ENCODE data around the gene CCDC154. TPM values are rescaled to one million over a fixed set of nuclear protein-coding genes. Genes with fewer than 3 reads are reported as not detected.

The CCDC154 gene
- total and polyA plus RNA-seq, 9 of the 15 experiments (the other 6 are each of a cell fraction or from before 2014, with no cell fraction given) = 0.15 to 1.4 (median 0.20) TPM; not detected in 5

DNA sequence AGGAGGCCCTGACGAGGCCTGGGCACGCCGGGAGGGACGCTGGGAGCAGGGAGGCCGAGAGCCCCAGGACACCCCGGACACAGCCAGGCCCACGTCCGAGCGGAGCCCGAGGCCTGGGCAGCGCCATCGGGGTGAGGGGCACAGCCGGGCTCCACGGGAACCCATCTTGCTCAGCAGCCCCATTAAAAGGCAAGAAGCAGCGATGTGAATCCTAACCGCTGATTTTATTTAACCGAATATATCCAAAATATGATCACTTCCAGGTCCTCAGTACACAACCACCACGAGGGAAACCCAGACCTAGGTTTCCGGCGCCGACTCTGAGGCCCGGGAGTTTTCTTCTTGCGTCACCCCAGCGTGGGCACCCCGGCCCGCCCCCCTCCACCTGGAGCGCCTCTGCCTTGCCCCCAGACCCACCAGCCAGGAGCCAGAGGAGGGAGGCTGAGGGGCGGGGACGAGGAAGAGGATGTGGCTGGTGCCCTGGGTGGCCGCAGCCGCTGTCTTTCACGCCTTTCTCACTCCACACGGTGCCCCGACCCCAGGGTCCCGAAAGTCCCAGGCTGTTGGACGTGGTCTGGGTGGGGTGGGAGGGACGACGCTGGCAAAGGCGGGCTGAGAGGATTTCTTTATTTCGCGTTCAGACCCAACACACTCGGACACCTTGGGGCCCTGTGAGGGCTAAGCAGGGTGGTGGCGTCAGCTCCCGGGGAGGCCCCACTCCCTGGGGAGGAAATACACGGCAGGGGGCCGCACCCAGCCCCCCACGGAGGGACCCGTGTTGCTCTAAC is 568 bp upstream of the CCDC154 start:
- Histone ChIP-seq H3K27ac (ENCODE audit: extremely low read depth, low read depth, low read length) (no peak overlapping the region), H3K36me3 (ENCODE audit: control insufficient read depth, insufficient read depth, low read length) (peaks cover 39% of the 10 kb centered on the region; the same call in 1 of the 3 replicates), H3K4me3 (no peak overlapping the region), H3K79me2 (ENCODE audit: control insufficient read depth, insufficient read depth, low read length) (no peaks in the 10 kb centered on the region), H3K9ac (ENCODE audit: insufficient read depth in 1 of 2, low read depth in 2 of 2, low read length in 2 of 2) (peak overlapping the region in 1 of 2 experiments; percentile 58; a peak in 2 of 4 replicates), H4K20me1 (replicated peaks; ENCODE audit: control insufficient read depth, insufficient read depth, low read length) (no peaks in the 10 kb centered on the region), H2AFZ (ENCODE audit: low read depth, low read length) (no peak overlapping the region), H3K9me3 (replicated peaks; ENCODE audit: control insufficient read depth, insufficient read depth, low read depth, low read length) (no peaks in the 10 kb centered on the region), H3K4me1 (replicated peaks in 1 of 2; ENCODE audit: control insufficient read depth in 2 of 2, insufficient read depth in 2 of 2, low read length in 2 of 2) (peaks cover 0 to 49% of the 10 kb centered on the region in 2 experiments; a peak in 2 of 5 replicates), H3K27me3 (ENCODE audit: control insufficient read depth in 2 of 2, insufficient read depth in 2 of 2, low read length in 2 of 2) (no peaks in the 10 kb centered on the region), H3K9me1 (ENCODE audit: control insufficient read depth, insufficient read depth, low read length) (no peaks in the 10 kb centered on the region), H3K4me2 (ENCODE audit: insufficient read depth, low read length) (no peak overlapping the region)
- WGBS (ENCODE audit: insufficient coverage, low coverage, missing lambda C conversion rate) = 83% methylated on average over 12 of the region's 48 CpGs
- TF ChIP-seq TCF7 (IDR thresholded peaks at IDR 0.05; ENCODE audit: borderline replicate concordance) (no peak), GATA2 (CRISPR knock-in tag; IDR thresholded peaks at IDR 0.05) (no peak), NEUROD1 (IDR thresholded peaks at IDR 0.05; ENCODE audit: borderline replicate concordance, low read depth, low read length, partially characterized antibody) (no peak), ZFP30 (CRISPR knock-in tag; IDR thresholded peaks at IDR 0.05; ENCODE audit: borderline replicate concordance) (no peak), ZSCAN32 (CRISPR knock-in tag; IDR thresholded peaks at IDR 0.05) (no peak), GTF2A2 (tag; IDR thresholded peaks at IDR 0.05) (no peak)
- no peak for FAIRE-seq
- POLR2A ChIA-PET = interaction anchor here (0.5 to 2.2 kb wide), 4 partner anchors 12 to 41 kb away, joined by 3 to 9 read pairs (median 6); partner anchors contain the start of gene UQCC4
- ATAC-seq = no peak
- BruUV-seq (replicated peaks) = no TSS peak
- intact Hi-C loops (cut with micrococcal nuclease) (no loop called here), in situ Hi-C loops (cut with MboI) (no loop called here)
- CTCF ChIA-PET (ENCODE audit: low intra/inter-chr PET ratio) = no interaction called here
- no peak for DNase-seq (ENCODE audit: extremely low read depth in 1 of 4, low spot score in 3 of 4)
